ENCODE data around the gene CLEC3B.
A peak's percentile ranks its signal among the peaks of the same experiment; 100 is the strongest.
"Not testable (repeated sequence)": the region's sequence is repeated elsewhere in the genome, so short reads cannot be mapped to it uniquely, and the experiment has no call there.

Gene CLEC3B

GRCh38 chr3:45035441-45036301 is 9.6 kb downstream of the CLEC3B start:
- DNase-seq, result peak; percentile 27
- ATAC-seq, result no peak

GRCh38 chr3:45037720-45038455 is 11.8 kb downstream of the CLEC3B start:
- DNase-seq (peak; percentile 89), ATAC-seq (peak; percentile 87)

GRCh38 chr3:45041666-45042065 is 15.6 kb downstream of the CLEC3B start:
- ATAC-seq (no peak), DNase-seq (no peak)

- DNase-seq, result no peak
- ATAC-seq, result no peak
Observed at GRCh38 chr3:45042162-45042561, 16.1 kb downstream of the CLEC3B start.

- no peak for ATAC-seq
- DNase-seq, result no peak
Observed at GRCh38 chr3:45043728-45044299, 17.7 kb downstream of the CLEC3B start.

GRCh38 chr3:45048244-45048643 is 22.1 kb downstream of the CLEC3B start:
- DNase-seq, result no peak
- no peak for ATAC-seq

- DNase-seq (no peak), ATAC-seq (no peak)
Observed at GRCh38 chr3:45049807-45050206, 23.7 kb downstream of the CLEC3B start.

GRCh38 chr3:45051685-45052084 is 25.6 kb downstream of the CLEC3B start:
- no peak for DNase-seq
- ATAC-seq, result no peak

GRCh38 chr3:45053805-45054195 is 27.7 kb downstream of the CLEC3B start:
- DNase-seq, ATAC-seq: not testable (repeated sequence)

GRCh38 chr3:45054196-45054857 is 28.2 kb downstream of the CLEC3B start:
- ATAC-seq, result no peak

GRCh38 chr3:45055032-45055410 is 28.9 kb downstream of the CLEC3B start:
- ATAC-seq (no peak), DNase-seq (no peak)

More at GRCh38 chr3:45054196-45054857, 28.2 kb downstream of the CLEC3B start:
- DNase-seq, result no peak

GRCh38 chr3:45055411-45056143 is 29.5 kb downstream of the CLEC3B start:
- DNase-seq, result no peak

GRCh38 chr3:45056608-45057301 is 30.7 kb downstream of the CLEC3B start:
- no peak for DNase-seq
- ATAC-seq, result no peak

More at GRCh38 chr3:45055411-45056143, 29.5 kb downstream of the CLEC3B start:
- peak; percentile 66 for ATAC-seq

GRCh38 chr3:45057557-45057956 is 31.5 kb downstream of the CLEC3B start:
- DNase-seq (peak; percentile 29), ATAC-seq (no peak)

GRCh38 chr3:45059132-45059531 is 33.0 kb downstream of the CLEC3B start:
- ATAC-seq (no peak), DNase-seq (no peak)

- DNase-seq (no peak), ATAC-seq (no peak)
Observed at GRCh38 chr3:45060165-45060892, 34.2 kb downstream of the CLEC3B start.

GRCh38 chr3:45062697-45063070 is 36.6 kb downstream of the CLEC3B start:
- DNase-seq, result no peak
- no peak for ATAC-seq

GRCh38 chr3:45064512-45065372 is 38.6 kb downstream of the CLEC3B start:
- DNase-seq (peak; percentile 67), ATAC-seq (peak; percentile 74)

- no peak for DNase-seq
- no peak for ATAC-seq
Observed at GRCh38 chr3:45065373-45065720, 39.2 kb downstream of the CLEC3B start.
